Stimulated activated CD8-positive, alpha-beta memory T cell treated with anti-CD3 and anti-CD28 coated beads, Interleukin-7, amount 100 ng/mL, for 24 hours (primary cell): ENCODE data around the gene BABAM1.

ENCODE experiments used
- DNase-seq: peaks from one replicate; pipeline ENCODE4 v3.0.0-alpha.2; 2020; ENCODE audit warnings: low read depth

The BABAM1 gene

DNA sequence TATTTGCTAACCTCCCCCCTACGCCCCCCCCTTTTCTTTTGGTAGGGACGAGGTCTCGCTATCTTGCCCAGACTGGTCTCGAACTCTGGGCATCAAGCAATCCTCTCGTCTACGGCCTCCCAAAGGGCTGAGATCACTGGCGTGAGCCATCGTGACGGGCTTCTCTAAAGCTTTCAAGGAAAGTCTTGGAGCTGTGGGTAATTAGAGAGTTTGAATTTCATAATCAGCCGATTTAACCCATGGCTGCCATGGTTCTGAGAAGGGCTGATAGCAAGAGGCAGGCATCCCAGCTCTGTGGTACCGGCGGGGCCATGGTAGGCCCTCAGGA, 36.7 kb downstream of the BABAM1 start:
- DNase-seq: no peak

DNA sequence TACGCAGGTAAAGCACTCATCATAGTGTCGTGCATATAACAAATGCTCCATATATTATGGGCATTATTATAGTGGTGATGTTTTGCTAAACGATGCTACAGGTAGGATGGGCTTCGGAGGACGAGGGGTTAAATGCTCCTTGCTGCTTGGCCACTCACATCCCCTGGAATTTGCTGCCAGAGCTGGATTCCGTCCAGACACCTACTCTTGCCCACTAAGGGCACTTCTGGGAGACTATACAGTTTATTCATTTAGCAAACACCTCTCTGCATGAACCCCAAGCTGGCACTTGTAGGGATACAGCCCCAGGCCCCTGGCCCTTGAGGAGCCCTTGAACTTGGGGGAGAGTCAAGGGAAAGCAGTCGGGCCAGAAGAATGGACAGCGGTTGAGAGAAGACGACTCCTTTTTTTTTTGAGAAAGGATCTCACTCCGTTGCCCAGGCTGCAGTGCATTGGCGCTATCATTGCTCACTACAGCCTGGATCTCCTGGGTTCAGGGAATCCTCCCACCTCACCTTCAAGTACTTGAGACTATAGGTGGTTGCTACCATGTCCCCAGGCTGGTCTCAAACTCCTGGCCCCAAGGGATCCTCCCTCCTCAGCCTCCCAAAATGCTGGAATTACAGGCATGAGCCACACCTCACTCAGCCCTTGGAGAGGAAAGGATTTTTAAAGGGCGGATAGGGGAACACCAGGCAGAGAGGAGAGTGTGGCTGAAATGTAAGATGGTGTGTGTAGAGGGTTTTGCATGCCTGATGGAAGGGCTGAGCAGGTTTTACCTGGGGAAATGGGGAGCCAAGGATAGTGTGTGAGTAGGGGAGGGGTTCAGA, 37.4 kb downstream of the BABAM1 start:
- no peak for DNase-seq

DNA sequence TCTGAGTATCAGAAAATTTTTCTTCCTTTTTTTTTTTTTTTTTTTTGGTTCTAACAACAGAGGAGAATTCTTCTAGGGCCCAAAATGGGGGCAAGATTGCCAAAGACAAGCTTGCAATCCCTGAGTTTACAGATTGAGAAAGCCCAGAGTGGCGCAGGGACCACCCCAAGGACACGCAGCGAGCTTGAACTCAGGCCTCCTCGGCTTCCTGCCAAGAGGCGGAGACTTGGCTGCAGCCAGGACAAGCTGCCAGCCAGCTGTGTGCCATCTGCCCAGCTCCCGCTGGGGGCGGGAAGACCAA, 37.9 kb downstream of the BABAM1 start:
- DNase-seq: no peak

DNA sequence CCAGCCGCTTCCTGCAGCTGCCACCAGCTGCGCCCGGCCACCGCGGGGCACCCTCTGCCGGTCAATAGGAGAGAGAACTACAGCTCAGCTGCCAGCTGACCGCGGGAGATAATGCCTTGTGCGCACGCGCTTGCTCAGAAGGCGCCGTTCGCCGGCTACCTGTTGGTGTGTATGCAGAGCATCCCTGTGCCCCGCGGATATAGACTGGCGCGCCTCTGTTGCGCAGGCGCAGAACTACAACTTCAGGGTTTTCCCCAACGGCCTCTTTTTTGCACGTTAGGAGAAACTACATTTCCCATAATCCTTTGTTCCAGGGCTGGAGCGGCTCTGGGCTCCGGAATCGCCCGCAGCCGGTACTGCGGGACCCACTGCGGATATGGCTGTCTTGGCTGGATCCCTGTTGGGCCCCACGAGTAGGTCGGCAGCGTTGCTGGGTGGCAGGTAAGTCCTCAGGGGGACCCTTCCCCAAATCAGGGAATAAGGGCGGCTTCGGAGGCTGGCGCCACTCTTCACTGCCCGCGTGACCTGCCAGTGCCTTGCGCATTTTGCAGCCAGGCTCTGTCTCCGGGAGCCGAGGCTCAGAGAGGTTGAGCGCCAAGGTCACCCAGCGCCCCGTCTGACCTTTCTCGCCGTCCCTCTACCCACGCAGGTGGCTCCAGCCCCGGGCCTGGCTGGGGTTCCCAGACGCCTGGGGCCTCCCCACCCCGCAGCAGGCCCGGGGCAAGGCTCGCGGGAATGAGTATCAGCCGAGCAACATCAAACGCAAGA, 38.5 kb downstream of the BABAM1 start, which contains the start of gene MRPL34:
TSS of gene MRPL34 (plus strand) at position 356 of the 768 bp plus-strand sequence. CDS start at position 377, 21 bp downstream.
- DNase-seq: peak; percentile 81

DNA sequence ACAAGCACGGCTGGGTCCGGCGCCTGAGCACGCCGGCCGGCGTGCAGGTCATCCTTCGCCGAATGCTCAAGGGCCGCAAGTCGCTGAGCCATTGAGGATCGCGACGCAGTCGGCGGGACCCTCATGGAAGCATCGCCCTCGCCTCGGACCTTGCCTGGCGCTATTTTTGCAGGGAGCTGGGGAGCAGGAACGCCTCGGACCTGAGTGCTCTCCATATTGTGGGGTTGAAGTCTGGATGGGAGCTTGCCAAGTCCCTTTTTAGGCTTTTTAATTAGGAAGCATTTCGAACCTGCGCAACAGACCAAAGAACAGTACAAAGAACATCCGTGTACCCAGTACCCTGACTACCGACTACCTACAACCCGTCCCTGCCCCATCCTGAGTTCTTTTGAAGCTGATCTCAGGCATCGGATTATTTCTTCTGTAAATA, 39.1 kb downstream of the BABAM1 start:
- DNase-seq: no peak

DNA sequence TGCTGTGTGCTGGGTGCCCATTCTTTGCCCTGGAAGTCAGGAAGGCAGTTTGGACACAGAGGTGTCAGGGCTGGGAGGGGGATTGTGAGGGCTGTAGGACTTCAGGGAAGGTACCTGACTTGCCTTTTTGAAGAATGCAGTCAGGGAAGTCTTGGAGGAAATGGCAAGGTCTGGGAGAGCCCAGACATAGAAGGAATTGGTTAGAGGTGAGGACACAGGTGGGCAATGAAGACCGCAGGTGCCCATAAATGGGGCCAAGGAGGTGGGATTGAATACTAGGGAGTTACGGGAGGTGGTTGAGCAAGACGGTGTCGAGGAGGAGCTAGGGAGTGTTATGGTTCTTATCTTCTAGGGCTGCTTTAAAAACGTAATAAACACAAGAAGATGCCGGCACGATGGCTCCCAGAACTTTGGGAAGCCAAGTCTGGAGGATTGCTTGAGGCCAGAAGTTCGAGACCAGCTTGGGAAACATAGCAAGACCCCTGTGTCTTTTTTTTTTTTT, 40.7 kb downstream of the BABAM1 start:
- DNase-seq: no peak

DNA sequence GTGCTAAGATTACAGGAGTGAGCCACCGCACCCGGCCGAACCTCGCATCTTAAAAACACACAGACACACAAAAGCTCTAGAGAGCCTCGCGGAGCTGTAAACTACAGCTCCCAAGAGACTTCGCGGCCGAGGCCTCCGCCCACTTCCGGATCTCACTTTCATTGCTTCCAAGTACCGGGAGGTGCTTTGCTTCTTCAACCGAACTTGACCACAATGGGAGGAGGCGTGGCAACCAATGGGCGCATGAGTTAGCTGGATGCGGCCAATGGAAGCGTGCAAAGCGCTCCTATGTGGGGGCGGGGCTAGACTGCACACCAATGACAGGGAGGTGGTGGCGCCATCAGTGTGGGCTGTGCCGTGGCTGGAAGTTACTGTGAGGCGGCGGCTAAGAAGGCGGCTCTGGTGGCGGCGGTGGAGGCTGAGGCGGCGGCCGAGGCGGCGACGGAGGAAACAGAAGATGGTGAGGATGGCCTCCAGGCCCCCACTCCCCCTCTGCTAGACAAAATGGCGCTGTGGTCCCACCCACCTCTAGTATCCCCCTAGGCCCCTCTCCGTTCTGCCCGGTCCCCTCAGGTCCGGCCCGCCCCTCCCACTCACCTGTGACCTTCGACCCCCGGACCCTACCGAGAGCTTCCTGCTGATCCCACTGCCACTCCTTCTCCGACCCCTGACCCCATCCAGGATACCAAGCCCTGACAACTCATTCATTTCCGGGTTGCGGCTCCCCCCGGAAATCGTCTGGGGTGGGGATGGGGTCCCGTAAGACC, 42.1 kb downstream of the BABAM1 start, which contains the start of gene DDA1:
TSS of gene DDA1 (plus strand) at position 366 of the 767 bp plus-strand sequence. CDS start at position 458, 92 bp downstream.
- DNase-seq: peak; percentile 98

DNA sequence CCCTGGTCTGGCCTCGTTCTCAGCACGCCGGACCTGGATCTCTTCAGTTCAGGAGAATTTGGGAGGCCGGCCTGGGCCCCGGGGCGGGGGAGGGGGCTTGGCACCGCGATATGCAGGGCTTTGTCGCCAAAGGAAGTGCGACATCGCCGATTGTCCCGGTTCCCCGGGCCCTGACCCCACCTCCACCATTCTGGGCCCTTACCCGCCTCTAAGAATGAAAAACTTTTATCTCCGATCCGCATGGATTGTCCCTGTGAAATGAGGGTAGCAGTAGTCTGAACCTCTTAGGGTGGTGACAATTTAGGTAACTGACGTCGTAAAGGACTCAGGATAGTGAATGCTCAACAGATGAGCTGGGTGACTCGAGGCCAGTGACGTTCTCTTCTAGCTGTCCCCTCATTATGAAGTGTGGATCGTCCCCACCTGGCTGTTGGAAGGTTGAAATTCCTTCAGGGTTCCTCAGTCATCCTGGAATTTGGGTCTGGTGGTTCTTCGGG, 42.8 kb downstream of the BABAM1 start:
- DNase-seq: no peak

DNA sequence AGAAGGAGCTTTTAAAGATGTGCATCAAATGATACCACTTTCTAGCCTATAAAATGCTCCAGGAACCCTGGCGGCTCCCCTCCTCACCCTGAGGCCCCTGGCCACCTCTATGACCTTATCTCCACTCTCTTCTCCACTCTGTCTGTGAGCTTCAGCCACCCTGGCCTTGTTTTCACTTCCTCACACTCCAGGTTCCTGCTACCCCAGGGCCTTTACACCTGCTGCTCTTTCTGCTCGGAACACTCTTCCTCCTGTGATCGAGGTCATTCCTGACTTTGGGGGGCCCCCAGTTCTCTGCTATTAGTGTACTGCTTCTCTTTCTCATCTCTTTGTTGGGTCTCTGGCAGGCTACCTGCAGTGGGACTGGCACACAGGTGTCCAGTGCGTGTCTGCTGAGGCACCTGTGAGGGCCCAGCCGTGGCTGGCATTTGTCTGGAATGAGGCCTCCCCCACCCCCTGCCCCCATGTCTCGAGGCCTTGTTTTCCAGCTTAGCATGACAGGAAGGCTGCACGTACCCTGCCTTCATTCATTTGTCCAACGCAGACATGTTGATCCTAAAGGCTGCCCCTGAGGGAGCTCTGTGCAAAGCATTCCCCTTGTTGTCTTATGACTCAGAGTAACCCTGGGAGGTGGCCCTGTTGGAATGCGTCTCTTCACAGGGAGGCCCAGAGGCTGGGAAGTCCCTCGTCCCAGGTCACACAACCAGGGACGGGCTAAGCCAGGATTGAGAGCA, 44.4 kb downstream of the BABAM1 start:
- DNase-seq: no peak

DNA sequence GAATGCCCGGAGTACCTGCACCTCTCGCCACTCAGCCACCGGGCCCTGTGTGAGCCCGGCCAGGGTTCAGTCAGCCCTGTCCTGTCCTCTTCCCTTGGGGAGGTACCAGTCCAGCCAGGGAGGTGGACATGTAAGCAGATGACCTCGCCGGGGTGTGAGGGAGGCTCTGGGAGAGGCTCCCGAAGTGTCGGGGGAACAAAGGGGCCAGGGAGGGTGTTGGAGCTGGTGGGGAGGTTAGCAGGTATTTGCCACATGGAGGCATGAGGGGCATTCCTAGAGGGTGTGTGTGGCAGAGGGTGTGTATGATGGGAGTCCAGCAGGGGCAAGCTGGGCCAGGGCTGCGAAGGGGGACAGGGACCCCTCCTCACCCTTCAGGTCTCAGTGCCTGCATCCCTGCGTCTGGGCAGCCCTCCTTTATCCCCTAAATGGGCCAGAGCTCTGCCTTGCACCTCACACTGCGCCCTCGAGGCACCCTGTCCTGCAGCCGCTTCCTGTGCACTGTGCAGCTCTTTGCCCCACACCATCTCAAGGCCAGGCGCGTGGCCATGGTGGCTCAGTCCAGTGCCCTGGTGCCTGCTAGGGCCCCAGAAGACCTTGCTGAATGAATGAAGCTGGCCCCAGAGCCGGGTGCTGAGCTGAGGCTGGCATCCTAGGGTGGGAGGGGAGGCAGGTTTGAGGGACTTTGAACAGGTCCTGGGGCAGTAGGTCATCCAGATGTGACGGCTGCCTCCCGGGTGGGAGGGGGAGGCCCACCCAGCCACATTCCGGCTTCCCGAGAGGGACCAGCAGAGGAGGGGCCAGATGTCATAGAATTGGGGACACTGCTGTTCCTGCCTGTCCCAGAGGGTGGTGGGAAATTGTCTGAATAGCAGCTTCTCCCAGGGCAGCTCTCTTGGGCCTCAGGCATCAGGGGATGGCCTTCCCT, 45.2 kb downstream of the BABAM1 start:
- no peak for DNase-seq

DNA sequence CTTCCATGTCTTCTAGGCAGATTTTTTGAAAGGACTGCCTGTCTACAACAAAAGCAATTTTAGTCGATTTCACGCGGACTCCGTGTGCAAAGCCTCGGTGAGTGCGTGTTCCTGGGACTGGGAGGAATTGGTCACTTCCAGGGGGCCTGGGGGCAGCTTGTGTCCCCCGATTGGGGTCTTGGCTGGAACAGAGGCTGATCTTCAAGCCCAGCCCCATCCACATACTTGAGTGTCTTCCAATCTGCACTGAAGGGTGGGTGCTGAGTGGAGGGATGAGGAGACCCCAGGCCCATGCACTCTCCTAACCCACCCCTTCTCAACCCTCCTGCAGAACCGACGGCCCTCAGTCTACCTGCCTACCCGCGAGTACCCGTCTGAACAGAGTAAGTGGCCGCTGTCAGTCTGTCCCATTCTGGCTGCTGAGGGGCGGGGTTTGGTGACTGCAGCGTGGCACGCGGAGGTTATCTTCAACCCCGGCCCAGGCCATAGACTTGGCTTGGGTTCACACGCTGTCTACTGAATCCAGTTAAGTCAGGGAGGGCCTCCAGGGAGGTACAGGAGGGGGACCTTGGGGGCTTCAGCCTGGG, 46.9 kb downstream of the BABAM1 start:
- no peak for DNase-seq

DNA sequence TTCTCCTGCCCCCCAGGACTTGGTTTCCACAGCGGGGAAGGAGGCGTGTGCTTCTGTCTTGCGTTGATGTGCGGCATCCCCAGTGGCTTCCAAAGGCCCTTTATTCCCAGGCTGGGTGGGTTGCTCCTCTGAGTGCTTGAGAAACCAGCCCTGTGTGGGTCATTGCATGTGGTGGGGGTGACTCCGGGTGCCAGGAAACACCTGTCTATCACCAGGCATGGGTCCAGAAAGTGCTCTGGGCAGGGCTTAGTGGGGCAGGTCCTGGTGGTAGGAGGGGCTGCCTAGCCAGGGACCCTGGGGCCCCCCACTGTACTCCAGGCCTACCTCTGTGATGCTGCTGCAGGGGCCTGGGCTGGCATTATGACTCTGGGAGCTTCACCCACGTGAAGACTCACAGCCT, 51.7 kb downstream of the BABAM1 start:
- DNase-seq: no peak

DNA sequence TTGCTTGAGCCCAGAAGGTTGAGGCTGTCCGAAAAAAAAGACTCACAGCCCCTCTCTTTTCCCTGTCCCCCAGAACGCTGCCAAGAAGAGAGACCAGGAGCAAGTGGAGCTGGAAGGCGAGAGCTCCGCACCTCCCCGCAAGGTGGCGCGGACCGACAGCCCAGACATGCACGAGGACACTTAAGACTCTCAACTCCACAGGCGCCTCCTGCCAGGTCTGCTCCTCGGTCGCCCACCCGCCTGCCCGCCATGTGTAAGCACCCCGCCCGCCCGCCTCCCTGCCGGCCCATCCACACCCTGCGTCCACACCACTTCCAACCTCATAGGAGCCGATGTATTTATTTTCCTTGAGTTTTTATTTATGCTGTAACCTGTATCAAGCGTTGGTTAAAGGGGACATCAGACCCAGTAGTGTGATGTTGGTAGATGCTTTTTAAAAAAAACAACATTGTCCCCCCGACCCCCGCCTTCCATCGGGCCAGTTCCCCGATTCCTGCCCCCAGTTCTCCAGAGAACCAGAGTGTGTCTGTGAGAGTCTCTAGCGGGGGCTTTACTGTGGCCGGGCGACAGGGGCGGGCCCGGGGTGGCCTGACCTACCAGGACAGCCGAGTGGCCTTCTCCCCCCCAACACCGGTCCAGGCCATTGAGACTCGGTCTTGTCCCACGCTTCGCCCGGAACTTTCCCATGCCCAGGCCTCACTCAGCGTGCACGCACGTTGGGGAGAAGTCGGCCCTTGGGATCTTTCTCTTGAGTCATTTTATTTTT, 52.4 kb downstream of the BABAM1 start:
- DNase-seq: no peak

DNA sequence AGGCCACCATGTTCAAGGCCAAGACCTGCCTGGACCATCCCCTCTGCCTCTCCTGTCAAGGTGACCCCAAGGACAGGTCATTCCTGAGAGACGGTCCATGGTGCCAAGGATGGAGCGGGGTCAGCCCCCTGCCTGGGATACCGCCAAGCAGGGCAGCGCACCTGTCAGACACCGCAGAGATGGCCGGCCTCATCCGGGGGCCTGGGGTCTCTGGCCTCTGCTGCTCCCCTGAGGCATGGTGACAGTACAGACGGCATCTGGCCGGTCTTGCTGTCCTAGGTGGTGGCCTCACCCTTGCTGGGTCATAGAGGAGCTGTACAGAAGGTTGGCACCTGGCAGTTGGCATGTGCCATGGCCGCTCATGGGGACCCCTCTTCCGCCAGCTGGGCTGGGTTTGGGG, 53.2 kb downstream of the BABAM1 start:
- DNase-seq: no peak

DNA sequence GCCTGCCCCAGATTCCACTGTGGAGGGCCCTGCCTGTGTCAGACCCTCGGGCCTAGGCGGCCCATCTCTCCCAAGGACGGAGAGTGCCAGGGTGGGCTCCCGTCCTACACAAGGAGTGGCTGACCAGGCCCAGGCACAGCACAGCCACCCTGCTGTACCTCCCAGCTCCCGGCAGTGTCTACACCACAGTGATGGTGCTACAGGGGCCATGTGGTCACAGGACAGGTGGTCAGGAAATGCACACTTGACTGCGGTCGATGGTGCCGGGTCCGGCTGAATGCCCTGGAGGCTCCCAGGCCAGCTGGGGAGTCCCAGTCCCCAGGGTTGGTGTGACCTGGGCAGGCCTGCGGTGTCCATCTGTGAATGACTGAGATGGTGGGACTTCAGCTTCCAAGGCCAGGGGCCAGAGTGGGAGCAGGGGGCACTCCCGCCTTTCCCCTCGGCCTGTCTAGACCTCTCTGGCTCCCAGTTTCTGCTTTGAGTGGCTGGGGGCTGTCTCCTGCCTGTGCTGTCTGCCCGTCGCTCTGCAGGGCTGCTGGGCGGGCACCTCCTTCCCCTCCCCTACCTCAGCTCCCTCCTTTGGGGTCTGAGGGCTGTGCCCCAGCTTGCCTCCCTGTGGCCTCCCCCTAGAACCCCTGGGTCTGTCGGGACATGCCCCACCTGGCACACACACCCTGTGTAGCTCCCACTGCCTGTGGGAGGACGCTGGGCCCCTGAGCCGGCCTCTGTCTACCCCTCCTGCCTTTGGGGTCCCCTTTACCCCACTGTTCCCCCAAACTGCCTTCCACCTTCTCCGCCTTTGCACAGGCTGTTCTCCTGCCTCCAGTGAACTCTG, 54.6 kb downstream of the BABAM1 start:
- no peak for DNase-seq

DNA sequence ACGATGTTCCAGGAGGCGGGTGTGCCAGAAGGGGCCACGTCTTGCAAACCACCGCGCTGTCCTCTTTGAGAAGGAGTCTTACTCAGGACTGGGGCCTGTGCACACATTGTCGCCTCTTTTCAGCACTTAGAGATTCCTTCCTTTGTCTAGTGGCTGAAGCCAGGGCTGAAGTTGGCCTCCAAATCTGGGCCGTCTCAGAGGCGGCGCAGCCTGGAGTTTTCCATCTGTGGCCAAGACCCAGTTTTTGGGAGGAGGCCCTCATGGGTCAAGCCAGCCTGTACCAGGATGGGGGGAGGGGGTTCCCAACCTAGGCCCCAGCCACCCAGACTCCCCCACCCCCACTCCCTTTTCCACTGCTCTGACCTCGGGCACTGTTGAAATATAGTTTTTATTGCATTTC, 55.6 kb downstream of the BABAM1 start:
- DNase-seq: no peak

DNA sequence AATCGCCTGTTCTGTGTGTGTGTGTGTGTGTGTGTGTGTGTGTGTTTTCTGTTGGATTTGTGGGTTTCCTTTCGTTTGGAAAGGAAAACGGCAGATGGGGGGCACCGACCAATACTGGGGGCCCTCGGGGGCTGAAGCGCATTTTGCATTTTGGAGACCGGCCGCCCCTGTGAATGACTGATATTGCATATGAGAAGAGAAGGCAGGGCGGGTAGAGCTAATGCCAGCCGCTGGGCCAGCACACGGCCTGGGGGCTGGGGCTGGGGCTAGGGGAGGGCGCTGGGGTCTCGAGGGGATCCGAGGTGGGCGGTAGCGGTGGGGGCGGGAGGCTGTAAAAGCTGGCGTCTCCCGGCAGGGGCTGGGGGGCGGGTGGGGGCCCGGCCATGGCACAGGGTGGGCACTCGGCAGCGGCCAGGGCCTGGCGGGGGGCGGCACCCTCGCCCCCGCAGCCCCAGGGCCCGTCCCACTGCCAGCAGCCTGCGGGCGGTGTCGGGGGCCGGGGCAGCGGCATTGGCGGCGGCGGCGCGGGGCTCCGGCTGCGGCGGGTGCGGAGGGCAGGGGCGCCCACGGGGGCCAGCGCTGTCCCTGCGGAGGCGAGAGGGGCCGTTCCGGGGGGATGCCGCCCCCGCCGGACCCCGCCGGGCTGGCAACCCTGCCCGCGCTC, 56.2 kb downstream of the BABAM1 start:
- no peak for DNase-seq

DNA sequence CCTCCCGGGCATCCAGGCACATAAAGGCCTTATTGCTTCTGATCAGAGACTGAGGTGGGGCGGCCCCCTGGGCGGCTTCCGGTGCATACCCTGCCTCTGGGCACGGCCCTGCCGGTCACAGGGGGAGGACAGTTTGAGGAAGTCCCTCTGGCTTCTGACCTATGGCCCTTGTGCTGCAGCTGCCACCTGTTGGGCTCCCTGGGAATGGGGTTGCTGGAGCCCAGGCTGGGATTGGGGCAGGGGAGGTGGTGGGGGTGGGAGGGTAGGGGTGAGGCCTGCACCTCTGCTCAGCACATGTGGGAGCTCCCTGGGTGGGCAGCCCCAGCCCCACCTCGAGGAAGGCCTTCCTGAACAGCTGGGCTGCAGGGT, 56.7 kb downstream of the BABAM1 start:
- DNase-seq: no peak
